Stimulated activated CD8-positive, alpha-beta memory T cell treated with anti-CD3 and anti-CD28 coated beads, Interleukin-15, amount 100 ng/mL, for 4 hours (primary cell): Measurements from ENCODE around the gene SRRM3.
"Not testable (repeated sequence)": the region's sequence is repeated elsewhere in the genome, so short reads cannot be mapped to it uniquely, and the experiment has no call there.

Experiments used
- DNase-seq, 2 donors: peaks; one replicate each; pipeline ENCODE4 v3.0.0-alpha.2; 2020; ENCODE audit warnings: low read depth in 2 of 2

Gene SRRM3

DNA sequence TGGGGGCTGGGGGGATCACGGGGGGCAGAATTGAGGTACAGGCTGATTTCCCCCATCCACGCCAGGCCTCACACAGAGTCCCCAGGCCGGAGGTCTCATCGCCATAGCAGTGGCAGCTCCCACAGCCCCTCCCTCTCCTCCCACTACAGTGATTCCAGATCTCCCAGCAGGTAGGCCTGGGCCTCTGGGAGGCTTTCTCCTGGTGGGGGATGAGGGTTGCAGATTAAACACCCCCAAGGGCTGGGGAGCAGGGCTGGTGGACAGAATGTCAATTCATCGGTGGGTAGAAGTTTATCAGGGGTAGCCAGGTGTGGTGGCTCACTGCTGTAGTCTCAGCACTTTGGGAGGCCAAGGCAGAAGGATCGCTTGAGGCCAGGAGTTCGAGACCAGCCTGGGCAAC lies 63.6 kb downstream of the SRRM3 start:
- no peak for DNase-seq

DNA sequence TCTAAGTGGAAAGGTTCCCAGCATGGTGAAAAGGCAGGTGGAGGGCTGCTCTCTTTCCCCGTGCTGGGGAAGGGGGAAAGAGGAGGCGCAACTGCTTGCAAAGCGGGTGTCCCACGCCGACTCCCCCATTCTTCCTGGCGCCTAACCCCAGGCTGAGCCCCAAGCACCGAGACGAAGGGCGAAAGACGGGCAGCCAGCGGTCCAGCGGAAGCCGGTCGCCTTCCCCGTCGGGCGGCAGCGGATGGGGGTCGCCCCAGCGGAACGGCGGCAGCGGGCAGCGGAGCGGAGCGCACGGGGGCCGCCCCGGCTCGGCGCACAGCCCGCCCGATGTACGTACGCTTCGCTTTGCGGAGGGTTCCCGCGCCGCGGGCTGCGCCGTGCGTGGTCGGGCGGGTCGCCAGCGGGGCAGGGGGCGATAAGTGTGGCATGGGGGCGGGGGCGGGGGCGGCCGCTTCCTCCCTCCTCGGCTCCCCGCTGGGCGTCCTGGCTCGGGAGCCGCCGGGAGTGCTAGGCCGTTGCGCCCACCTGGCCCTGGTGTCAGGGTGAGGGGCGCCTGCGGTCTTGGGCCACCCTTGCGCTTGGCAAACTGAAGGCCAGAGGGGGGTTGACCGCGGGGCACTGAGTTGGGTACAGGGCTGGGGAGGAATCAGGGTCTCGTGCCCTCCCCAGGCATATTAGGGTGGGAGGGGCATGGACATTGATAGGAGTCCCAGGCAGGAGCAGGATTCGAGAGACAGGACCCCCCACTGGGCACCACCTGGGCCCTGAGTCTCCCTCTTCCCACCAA lies 65.6 kb downstream of the SRRM3 start:
- no peak for DNase-seq

DNA sequence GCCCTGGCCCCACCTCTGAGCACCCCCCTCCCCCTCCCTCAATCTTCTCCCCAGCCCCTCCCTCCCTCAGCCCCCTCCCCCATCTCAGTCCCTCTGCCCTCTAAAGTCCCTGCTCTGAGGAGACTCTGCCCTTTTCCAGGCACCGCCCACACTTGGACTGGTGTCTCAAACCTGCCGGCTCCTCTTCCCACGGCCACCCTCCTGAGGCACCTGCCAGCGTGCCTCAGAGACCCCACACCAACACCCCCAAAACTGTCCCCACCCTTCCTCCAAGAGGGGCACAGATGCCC lies 66.1 kb downstream of the SRRM3 start:
- DNase-seq, result no peak

DNA sequence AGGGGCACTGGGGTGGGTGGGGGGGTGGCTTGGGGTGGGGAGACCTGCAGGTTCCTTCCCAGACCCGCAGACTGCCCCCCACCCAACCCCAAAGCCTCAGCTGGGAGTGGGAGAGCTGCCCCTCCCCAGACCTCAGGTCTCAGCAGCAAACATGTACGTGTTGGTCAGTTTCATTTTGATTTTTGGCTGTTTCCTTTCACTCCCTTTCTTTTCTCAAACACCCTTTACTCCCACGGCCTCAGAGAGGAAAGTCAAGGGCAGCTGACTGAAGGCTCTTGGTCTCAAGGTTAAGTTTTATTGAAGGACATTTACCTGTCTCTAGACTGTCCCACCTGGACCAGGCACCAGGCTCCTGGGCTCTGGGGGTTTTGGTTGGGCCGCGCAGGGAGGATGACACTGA lies 66.7 kb downstream of the SRRM3 start:
- no peak for DNase-seq

DNA sequence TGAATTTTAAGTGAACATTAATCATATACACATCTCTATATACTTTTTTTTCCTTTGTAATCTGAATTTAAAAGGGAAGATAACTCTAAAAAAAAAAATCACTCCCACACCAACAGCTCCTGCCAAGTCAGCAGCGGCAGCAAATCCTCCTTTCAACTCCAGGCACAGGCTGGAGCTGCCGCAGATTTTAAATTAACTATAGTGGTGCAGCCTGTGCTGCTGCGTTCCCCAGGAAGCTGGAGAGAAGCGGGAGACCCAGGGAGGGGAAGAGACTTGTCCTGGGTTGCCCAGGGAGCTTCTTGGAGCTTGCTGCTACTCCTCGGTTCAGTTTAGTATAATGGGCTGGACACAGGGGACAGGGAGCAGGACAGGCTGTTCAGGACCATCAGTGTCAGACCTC lies 68.2 kb downstream of the SRRM3 start:
- DNase-seq, result no peak

DNA sequence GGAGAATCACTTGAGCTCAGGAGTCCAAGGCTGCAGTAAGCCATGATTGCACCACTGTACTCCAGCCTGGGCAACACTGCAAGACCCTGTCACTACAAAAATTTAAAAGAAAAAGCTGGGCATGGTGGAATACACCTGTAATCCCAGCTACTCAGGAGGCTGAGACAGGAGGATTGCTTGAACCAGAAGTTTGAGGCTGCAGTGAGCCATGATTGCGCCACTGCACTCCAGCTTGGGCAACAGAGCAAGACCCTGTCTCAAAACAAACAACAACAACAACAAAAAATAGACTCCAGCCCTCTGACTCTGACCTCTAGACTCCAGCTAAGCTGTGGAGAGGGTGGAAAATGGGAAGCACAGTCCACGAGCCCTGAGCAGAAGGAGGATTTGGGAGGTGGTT lies 69.7 kb downstream of the SRRM3 start:
- DNase-seq, result not testable (repeated sequence)

DNA sequence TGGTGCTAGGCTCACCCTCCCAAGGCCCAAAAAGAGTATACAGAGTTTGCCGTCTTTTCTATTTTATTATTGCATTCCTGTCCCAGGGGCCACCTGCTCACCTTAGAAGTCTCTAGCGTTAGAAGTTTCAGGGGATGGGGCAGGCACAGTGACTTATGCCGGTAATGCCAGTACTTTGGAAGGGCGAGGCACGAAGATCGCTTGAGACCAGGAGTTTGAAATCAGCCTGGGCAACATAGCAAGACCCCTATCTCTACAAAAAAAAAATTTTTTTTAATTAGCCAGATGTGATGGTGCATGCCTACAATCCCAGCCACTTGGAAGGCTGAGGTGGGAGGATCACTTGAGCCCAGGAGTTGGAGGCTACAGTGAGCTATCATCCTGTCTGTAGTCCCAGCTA lies 70.4 kb downstream of the SRRM3 start:
- DNase-seq, result no peak

DNA sequence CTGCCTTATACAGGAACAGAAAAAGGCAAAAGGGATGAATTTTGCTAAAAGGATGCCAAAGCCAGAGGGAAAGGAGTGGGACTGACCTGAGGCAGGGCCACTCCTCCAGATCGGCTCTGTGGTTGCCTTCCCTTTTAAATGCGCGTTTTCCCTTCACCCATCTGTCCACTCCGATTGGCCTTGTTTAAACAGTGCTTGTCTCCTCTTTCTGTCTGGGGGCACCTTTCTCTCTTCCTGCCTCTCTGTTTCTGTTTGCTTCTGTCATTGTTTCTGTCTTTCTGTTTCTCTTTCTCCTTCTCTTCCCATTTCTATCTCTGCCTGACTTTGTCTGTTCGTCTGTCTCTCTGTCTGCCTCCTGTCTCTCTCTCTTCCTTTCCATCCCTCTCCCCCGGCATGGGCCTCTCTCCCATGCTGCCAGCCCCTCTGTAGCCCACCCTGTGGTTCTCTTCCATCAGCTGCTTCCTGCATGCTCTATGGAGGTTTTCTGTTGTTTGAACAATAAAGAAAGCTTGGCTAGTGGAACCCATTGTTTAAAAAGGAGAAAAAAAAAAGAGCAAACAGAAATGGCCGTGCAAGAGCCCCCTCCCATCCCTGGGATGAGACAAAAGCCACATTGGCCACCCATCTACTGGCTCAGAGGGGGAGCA lies 71.3 kb downstream of the SRRM3 start:
- DNase-seq, result no peak

DNA sequence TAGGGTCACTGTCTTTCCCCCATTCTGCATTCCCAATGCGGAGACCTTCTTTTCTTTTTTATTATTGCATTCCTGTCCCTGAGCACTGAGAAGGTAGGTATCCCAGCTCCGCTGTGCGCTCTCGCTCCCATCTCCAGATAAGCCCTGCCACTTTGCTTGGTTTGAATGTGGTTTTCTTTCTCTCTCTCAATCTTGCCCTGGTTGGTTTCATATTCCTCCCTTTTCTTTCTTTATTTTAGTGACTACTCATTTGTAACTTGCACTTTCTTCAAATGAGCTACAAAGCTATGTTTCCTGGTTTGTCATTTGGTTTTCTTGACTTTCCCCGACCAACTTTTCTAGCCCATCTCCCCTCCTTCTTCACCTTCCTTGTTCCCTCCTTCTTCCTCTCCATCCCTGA lies 71.8 kb downstream of the SRRM3 start:
- DNase-seq, result no peak

DNA sequence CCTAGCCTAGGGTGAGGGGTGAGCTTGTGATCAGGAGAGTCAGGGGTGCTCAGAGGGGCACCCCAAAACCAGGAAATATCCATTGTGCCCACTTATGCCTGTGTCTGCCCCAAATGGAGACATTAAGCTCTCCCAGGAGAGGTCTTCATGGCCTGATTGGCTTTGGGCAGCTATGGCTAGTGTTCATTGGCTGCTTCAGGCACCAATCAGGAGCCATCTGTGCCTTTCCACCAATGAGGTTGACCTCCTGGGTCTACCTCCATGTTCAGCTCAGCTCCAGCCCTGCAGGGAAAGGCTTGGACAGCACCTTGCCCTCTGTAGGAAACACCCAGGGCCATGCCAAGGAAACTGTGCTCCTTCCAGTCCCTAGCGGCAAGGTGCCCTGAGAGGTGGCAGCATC lies 76.8 kb downstream of the SRRM3 start:
- no peak for DNase-seq

DNA sequence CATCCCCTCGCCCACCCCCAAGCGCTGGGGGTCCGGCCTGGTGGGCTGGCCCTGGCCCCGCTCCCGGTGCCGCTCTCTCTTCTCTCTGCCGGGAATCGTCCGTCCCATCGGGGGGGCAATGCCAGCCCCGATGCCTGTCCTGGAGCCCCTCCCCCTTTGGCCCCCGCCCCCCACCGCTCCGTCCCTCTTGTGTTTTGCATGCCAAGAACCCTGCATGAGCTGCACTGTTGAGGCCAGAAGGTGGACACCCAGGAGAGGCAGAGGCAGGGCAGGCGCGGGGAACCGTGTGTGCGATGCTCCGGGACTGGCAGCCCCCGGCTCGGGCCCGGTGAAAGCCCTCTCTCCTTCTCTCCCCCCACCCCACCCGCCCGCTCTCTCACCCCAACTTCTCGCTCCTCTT lies 78.7 kb downstream of the SRRM3 start:
- no peak for DNase-seq

DNA sequence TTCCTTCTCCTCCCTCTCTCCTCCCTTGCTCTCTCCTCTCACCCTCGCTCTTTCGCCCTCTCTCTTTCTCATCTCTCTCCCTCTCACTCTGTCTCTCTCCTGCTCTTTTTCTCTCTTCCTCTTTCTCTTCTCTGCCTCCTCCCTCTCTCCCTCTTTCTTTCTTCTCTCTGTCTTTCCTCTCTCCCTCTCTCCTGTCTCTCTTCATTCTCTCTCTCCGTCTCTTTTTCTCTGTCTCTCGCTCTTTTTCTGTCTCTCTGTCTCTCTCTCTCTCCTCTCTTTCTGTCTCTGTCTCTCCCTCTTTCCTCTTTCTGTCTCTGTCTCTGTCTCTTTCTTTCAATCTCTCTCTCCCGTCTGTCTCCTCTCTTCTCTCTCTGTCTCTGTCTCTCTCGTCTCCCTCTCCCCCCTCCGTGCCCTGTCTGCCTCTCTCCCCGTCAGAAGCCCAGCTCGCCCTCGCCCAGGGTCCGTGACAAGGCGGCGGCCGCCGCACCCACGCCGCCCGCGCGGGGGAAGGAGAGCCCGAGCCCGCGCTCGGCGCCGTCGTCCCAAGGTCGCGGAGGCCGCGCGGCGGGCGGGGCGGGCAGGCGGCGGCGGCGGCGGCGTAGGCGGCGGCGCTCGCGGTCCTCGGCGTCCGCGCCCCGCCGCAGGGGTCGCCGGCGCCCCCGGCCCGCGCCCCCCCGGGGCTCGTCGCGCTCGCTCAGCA lies 79.5 kb downstream of the SRRM3 start:
- DNase-seq, result no peak

DNA sequence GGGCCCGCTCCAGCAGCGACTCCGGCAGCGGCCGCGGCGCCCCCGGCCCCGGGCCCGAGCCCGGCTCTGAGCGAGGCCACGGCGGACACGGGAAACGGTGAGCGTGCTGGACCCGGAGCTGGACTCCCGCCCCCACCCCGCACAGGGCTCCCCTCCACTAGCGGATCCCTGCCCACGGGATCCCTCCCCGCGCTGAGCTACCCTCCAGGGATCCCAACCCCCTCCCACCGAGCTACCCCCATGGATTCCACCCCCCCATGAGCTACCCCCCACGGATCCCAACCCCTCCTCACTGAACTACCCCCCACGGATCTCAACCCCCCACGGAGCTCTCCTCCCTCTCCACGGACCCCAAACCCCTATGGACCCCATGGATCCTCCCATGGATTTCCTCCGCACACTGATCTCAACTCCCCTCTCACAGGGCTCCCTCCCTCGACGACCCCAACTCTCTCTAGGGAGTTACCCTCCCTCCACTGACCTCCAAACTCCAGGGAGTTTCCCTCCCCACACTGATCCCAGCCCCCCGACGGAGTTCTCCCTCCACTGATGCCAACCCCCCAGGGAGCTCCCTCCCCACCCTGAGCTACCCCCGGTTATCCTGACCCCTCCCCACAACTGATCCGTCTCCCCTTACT lies 80.1 kb downstream of the SRRM3 start:
- DNase-seq, result no peak

DNA sequence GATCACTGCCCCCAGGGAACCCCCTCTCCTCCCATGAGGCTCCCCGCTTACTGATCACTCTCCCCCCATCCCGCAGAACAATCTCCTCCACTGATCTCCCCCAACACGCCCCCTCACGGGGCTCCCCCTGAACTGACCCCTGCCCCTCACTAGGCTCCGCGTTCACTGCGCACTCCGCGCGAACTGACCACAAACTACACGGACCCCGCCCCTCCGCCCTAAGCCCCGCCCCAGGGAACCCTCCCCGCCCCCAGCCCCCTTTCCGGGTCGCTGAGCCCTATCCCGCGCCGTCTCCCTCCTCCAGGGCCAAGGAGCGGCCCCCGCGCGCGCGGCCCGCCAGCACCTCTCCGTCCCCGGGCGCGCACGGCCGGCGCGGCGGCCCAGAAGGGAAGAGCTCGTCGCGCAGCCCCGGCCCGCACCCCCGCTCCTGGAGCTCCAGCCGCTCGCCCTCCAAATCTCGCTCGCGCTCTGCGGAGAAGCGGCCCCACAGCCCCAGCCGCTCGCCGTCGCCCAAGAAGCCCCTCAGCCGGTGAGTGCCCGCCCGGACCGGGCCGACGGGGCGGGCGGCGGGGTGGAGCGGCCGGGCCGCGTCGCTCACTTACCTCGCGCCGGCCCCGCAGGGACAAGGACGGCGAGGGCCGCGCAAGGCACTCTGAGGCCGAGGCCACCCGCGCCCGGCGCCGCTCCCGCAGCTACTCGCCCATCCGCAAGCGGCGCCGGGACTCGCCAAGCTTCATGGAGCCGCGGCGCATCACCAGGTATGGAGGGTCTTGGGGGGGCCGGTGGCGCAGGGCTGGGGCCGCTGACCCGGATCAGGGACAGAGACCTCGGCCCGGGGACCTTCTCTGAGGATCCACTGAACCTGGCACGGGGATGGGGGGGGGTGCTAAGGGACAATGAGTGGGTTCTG lies 80.9 kb downstream of the SRRM3 start:
- no peak for DNase-seq

DNA sequence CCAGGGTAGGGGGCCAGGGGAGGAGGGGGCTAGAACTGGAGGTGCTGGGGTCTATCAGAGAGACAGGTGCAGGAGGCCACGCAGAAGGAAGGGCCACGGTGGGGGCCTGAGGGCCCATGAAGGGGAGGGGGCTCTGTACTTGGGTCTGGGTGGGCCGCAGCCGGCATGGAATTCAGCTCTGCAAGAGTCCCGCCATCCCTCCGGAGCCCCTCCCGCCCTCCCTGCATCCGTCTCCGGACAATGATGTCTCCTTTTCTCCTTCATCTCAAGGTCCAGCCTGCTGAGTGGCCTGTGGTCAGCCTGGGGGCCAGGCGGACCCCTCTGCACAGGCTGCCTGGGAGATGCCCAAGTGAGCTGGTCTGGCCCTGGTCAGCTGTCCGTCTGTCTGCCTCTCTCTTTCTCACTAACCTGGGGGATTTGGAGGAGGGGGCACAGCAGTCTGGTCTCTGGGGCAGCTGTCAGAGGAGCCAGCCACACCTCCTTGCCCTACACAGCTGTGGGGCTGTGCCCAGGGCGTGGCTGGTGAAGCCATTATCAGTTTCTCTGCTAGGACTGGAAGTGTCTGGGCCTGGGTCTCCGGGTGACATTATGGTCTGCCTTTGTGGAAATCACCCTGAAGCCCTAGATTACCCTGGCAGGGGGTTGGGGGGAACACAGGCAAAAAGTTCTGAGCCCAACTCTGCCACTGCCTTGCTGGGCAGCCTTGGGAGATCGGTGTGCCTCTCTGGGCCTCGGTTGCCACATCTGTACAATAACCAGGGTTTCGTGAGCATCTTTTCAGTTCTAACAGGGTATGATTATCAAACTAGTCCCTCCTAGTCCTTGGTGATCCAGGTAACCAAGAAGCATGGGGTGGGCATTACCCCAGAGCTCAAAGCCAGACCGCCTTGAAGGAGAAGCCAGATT lies 81.8 kb downstream of the SRRM3 start:
- DNase-seq, result no peak

DNA sequence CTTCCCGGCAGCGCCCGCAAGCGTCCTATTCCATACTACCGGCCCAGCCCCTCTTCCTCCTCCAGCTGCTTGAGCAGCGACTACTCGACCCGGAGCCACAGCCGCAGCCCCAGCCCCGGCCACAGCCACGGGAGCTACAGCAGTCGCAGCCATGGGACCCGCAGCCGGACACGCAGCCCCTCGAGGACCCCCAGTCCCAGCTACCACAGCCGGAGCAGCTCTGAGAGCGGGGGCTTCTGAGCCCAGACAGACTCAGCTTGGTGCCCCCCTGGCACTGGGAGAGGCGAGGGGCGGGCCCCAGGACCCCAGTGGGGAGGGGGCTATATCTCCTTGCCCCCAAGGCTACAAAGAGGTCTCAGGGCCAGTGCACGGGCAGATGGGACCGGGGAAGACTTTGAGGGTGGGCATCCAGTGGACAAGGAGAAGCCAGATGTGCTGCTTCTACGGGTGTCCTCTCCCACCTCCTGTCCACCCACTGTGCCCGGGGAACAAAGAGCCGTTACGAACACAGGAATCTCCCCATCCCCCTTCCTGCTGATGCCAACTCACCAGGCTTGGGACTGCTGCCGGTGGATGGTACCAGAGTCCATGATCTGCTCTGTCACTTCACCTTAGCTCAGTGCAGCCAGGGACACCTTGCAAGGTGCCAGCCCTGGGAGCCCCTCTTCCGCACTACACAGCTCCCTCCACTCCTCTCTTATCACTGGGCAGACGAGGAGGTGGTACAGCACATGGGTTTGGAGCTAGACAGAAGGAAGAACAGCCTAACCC lies 84.1 kb downstream of the SRRM3 start:
- DNase-seq, result no peak

DNA sequence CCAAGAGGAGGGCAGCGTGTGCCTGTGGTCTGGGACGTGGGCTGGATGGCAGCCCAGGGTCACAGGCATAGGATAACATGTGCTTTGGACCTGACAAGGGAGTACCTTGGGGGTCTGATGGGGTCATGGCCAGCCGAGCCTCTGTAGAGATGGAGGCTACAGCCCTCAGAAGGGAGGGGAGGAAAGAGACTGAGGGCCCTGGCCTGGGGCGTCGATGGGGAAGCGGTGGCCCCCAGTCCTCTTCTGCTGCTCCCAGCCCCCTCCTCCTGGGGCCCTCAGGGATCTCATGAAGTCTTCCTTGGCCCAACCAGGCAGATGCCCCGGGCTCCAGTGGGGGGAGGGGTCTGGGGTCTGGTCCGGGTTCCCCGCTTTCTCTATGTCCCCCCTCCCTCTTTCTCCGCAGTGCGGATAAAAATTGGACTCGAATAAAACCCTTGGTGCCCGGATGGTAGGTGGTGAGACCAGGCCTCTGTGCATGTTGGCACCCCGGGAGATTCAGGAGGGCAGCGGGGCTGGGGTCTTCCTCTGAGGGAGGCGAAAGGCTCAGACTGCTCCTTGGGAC lies 85.2 kb downstream of the SRRM3 start:
- DNase-seq, result no peak

DNA sequence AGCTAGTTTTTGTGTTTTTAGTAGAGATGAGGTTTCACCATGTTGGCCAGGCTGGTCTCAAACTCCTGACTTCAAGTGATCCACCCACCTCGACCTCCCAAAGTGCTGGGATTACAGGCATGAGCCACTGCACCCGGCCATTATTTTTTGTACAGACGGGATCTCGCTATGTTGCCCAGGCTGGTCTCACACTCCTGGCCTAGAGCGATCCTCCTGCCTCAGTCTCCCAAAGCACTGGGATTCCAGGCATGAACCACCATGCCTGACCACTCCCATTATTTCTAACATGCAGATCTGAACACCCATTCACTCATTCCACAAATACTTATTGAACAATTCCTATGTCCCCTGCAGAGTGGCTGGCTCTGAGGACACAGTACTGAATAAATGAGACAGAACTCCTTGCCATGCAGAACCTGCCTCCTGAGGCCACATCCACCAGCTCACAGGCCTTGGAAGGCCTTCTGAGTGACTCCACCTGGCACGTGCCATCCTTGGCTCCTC lies 89.2 kb downstream of the SRRM3 start:
- not testable (repeated sequence) for DNase-seq
